ENCODE data around the gene WNT6.

WNT6 gene

DNA sequence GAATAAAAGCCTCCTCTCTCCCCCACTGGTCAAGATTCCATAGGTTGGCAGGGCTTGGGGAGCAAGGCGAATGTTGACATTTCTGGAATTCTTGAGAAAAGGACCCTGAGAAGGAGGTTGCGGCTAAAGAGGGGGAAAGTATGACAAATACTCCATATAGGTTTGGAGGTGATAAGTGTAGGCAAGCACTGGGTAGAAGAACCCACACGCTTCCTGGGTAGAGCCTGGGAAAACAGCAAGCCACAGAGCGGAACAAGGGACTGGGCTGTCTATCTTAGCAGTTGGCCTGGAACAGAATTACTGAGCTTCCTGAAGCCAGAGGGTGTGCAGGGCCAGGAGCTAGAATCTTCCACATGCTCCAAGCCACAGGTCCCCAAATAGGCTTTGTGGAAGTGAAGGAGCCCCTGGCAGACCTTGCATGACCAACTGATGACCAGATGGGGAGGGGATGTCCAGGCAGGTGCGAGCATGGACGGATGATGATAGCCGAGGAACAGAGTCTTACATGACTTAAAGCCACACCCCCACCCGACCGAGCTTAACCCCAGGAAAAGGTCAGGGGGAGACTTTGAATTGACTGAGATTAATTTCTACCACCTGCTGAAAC lies 37.9 kb upstream of the WNT6 start:
- in situ Hi-C loops (cut with HindIII; ENCODE audit: low sequenced_read_pairs) = no loop called here
- TF ChIP-seq, protein P1, sequence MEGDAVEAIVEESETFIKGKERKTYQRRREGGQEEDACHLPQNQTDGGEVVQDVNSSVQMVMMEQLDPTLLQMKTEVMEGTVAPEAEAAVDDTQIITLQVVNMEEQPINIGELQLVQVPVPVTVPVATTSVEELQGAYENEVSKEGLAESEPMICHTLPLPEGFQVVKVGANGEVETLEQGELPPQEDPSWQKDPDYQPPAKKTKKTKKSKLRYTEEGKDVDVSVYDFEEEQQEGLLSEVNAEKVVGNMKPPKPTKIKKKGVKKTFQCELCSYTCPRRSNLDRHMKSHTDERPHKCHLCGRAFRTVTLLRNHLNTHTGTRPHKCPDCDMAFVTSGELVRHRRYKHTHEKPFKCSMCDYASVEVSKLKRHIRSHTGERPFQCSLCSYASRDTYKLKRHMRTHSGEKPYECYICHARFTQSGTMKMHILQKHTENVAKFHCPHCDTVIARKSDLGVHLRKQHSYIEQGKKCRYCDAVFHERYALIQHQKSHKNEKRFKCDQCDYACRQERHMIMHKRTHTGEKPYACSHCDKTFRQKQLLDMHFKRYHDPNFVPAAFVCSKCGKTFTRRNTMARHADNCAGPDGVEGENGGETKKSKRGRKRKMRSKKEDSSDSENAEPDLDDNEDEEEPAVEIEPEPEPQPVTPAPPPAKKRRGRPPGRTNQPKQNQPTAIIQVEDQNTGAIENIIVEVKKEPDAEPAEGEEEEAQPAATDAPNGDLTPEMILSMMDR (IDR thresholded peaks at IDR 0.05; ENCODE audit: low read depth, low read length) = no peak
- no peak overlapping the region for H3K4me3 ChIP-seq (ENCODE audit: low read depth, low read length)
- no peak for DNase-seq (ENCODE audit: low read depth, low spot score)

DNA sequence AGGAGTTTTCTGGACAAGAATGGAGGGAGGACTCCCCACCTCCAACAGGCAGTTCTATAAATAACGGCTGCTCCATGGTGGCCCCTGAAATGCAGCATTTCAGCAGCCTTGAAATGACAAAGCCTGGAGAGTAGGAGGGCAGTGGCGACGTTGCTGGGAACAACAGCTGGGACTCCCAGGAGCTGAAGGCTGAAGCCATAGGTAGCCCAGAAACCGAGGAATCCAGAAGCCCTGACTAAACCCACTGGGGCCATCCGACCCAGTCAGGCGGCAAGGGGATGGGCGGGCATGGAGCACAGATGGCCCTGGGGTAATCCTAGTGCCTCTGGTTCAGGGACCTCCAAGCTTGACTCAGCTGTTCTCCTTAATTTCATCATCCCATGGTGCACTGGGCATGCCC lies 37.0 kb upstream of the WNT6 start:
- TF ChIP-seq, protein P1 (IDR thresholded peaks at IDR 0.05; ENCODE audit: low read depth, low read length) = no peak
- in situ Hi-C loops (cut with HindIII; ENCODE audit: low sequenced_read_pairs) = no loop called here
- no peak for DNase-seq (ENCODE audit: low read depth, low spot score)
- H3K4me3 ChIP-seq (ENCODE audit: low read depth, low read length) = no peak overlapping the region

DNA sequence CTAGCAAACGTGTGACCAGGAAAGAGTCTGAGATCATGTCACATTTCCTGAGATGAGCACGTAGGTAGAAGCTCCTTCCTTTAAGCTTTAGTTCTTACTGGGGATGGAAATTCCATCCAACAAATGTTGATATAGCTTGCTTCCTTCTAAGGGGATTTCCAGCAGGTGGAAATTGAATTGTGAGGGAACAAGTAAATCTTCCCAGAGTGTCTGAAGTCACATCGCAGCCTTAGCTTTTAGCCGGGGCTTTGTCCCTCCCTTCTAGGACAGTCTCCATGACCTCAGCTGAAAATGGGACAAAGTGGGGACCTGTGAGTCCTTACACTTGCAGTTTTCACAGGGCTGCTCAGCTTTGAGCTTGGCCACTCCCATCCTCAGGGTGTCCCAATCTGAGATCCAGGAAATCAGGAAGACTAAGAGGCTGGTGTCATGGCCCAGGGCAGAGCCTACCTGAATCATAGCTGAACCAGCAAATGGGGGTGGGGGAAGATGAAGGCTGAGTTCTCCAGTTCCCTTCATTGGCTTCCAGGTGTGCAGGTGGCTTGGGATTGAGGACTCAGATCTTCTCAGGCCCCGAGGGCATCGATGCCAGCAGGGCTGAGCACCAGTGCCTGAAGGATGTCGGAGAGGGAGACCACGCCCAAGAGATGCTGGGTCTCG lies 36.3 kb upstream of the WNT6 start:
- DNase-seq (ENCODE audit: low read depth, low spot score) = no peak
- in situ Hi-C loops (cut with HindIII; ENCODE audit: low sequenced_read_pairs) = no loop called here

GRCh38 chr2:218824004-218824403 lies 35.6 kb upstream of the WNT6 start:
- in situ Hi-C loops (cut with HindIII; ENCODE audit: low sequenced_read_pairs) = no loop called here
- TF ChIP-seq, protein P1 (IDR thresholded peaks at IDR 0.05; ENCODE audit: low read depth, low read length) = no peak
- no peak overlapping the region for H3K4me3 ChIP-seq (ENCODE audit: low read depth, low read length)
- no peak for DNase-seq (ENCODE audit: low read depth, low spot score)

More for the DNA sequence above, 36.3 kb upstream of the WNT6 start:
- TF ChIP-seq, protein P1 (IDR thresholded peaks at IDR 0.05; ENCODE audit: low read depth, low read length) = no peak
- H3K4me3 ChIP-seq (ENCODE audit: low read depth, low read length) = no peak overlapping the region

- no peak for DNase-seq (ENCODE audit: low read depth, low spot score)
- H3K4me3 ChIP-seq (ENCODE audit: low read depth, low read length) = no peak overlapping the region
- in situ Hi-C loops (cut with HindIII; ENCODE audit: low sequenced_read_pairs) = no loop called here
- TF ChIP-seq, protein P1 (IDR thresholded peaks at IDR 0.05; ENCODE audit: low read depth, low read length) = no peak
Measured at GRCh38 chr2:218826791-218827190, 32.8 kb upstream of the WNT6 start.

DNA sequence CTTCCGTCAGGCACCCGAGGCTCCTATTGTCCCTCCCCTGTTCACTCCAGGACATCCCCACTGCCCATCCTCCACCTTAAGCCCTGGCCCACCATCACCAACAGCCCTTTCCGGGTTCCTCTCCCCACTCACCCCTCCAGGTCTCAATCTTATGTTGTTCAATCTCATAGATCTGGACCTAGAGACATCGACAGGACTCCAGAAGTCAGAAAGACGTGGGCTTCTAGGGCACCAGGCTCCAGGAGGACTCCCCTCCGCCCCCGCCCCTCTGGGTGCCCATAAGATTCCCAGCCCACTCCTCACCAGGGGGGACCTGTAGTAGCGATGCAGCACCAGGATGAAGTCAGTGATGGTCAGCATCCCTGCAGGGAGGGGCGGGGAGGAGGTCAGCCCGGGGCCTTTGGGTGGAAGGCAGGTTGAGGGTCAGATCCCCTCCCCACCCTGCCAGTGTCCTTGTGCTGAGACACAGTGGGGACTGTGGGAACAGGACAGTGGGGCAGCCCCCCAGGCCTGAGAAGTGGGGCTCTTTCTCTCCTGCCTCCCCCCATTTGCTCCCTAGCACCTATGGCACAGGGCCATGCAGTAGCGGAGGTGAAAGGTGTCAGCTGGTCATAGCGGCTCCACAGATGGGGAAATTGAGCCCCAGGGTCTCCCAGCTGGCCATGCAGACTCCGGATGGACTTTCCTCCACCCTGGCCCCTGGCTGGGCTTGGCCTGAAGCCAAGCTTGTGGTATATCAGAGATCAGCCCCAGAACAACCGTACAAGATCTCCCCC lies 31.7 kb upstream of the WNT6 start:
- TF ChIP-seq, protein P1 (IDR thresholded peaks at IDR 0.05; ENCODE audit: low read depth, low read length) = no peak
- in situ Hi-C loops (cut with HindIII; ENCODE audit: low sequenced_read_pairs) = no loop called here
- DNase-seq (ENCODE audit: low read depth, low spot score) = no peak

More for the DNA sequence above, 31.7 kb upstream of the WNT6 start:
- H3K4me3 ChIP-seq (ENCODE audit: low read depth, low read length) = no peak overlapping the region

Data from astrocyte of the spinal cord (primary cell).